Mesenchymal stem cell (in vitro differentiated cells and primary cell): ENCODE data around the gene IL4.

Source experiments
- DNase-seq: peaks from one replicate; pipeline ENCODE4 v3.0.0-alpha.2; 2013
- H2AFZ ChIP-seq: one replicate; pipeline ENCODE4 v1.6.1; 2013; ENCODE audit warnings: low read depth, mild to moderate bottlenecking, control low read depth, inconsistent platforms, low read length, moderate library complexity
- H2AK5ac ChIP-seq: 2 replicates; pipeline ENCODE4 v1.6.1; 2013; ENCODE audit warnings: low read length, moderate library complexity, mild to moderate bottlenecking, inconsistent platforms; ENCODE audit not compliant: severe bottlenecking
- H2BK120ac ChIP-seq: one replicate; pipeline ENCODE4 v1.6.1; 2013; ENCODE audit warnings: low read depth, mild to moderate bottlenecking, inconsistent platforms, low read length, moderate library complexity
- H2BK12ac ChIP-seq, 2 experiments: one replicate each; pipeline ENCODE4 v1.6.1; 2013; ENCODE audit warnings: inconsistent platforms in 2 of 2, low read length in 2 of 2, mild to moderate bottlenecking in 2 of 2, moderate library complexity in 2 of 2, control low read depth in 1 of 2
- H2BK15ac ChIP-seq: one replicate; pipeline ENCODE4 v1.6.1; 2013; ENCODE audit warnings: mild to moderate bottlenecking, low read depth, inconsistent platforms; ENCODE audit not compliant: poor library complexity, severe bottlenecking
- H2BK5ac ChIP-seq: 2 replicates; pipeline ENCODE4 v1.6.1; 2013; ENCODE audit warnings: low read depth, mild to moderate bottlenecking, low read length, control low read depth, inconsistent platforms; ENCODE audit not compliant: poor library complexity, severe bottlenecking
- H3K14ac ChIP-seq, 2 experiments: one replicate each; pipeline ENCODE4 v1.6.1; 2013; ENCODE audit warnings: inconsistent platforms in 2 of 2, low read length in 2 of 2, control low read depth in 1 of 2, mild to moderate bottlenecking in 1 of 2, moderate library complexity in 1 of 2
- H3K18ac ChIP-seq, 2 experiments: one replicate each; pipeline ENCODE4 v1.6.1; 2013; ENCODE audit warnings: inconsistent platforms in 2 of 2, low read length in 2 of 2, control low read depth in 1 of 2, low read depth in 1 of 2, mild to moderate bottlenecking in 1 of 2
- H3K23ac ChIP-seq, 2 experiments: one replicate each; pipeline ENCODE4 v1.6.1; 2013; ENCODE audit warnings: inconsistent platforms in 2 of 2, low read length in 2 of 2, mild to moderate bottlenecking in 2 of 2, moderate library complexity in 2 of 2, control low read depth in 1 of 2
- H3K27ac ChIP-seq: 2 replicates; pipeline ENCODE4 v1.5.1; 2013; ENCODE audit warnings: mild to moderate bottlenecking, moderate library complexity, low read length, control low read depth, inconsistent platforms; ENCODE audit not compliant: poor library complexity, severe bottlenecking
- H3K27me3 ChIP-seq, 2 experiments: 2 replicates each; pipeline versions ENCODE4 v1.6.1 to v1.7.0; 2013; ENCODE audit warnings: low read length in 2 of 2, mild to moderate bottlenecking in 2 of 2, moderate library complexity in 2 of 2, control low read depth in 1 of 2, inconsistent platforms in 1 of 2; ENCODE audit not compliant: control insufficient read depth in 1 of 2, insufficient read depth in 1 of 2
- H3K36me3 ChIP-seq, 2 experiments: 2 replicates each; pipeline versions ENCODE4 v1.6.1 to v1.7.0; 2013; ENCODE audit warnings: low read length in 2 of 2, control low read depth in 1 of 2, inconsistent platforms in 1 of 2, low read depth in 1 of 2, mild to moderate bottlenecking in 1 of 2; ENCODE audit not compliant: insufficient read depth in 2 of 2, control insufficient read depth in 1 of 2
- H3K4ac ChIP-seq, 2 experiments: one replicate each; pipeline ENCODE4 v1.6.1; 2013; ENCODE audit warnings: inconsistent platforms in 2 of 2, low read length in 2 of 2, mild to moderate bottlenecking in 2 of 2, moderate library complexity in 2 of 2, control low read depth in 1 of 2, low read depth in 1 of 2
- H3K4me1 ChIP-seq: 2 replicates; pipeline ENCODE4 v1.6.1; 2013; ENCODE audit warnings: low read depth, low read length, control low read depth; ENCODE audit not compliant: control insufficient read depth, insufficient read depth
- H3K4me2 ChIP-seq: 2 replicates; pipeline ENCODE4 v1.6.1; 2013; ENCODE audit warnings: low read length, mild to moderate bottlenecking, inconsistent platforms; ENCODE audit not compliant: poor library complexity, severe bottlenecking
- H3K4me3 ChIP-seq, 2 experiments: 2 replicates each; pipeline versions ENCODE4 v1.5.1 to v1.7.0; 2013; ENCODE audit warnings: low read length in 2 of 2, mild to moderate bottlenecking in 2 of 2, control low read depth in 1 of 2, low read depth in 1 of 2; ENCODE audit not compliant: insufficient read depth in 1 of 2
- H3K79me1 ChIP-seq: replicated peaks from 2 replicates; pipeline ENCODE4 v1.6.1; 2013; ENCODE audit warnings: mild to moderate bottlenecking, control low read depth, low read length, inconsistent platforms; ENCODE audit not compliant: poor library complexity, severe bottlenecking
- H3K9ac ChIP-seq: 2 replicates; pipeline ENCODE4 v1.7.0; 2013; ENCODE audit warnings: mild to moderate bottlenecking, low read length, moderate library complexity
- H3K9me3 ChIP-seq: 2 replicates; pipeline ENCODE4 v1.7.0; 2013; ENCODE audit warnings: mild to moderate bottlenecking, low read length; ENCODE audit not compliant: control insufficient read depth
- H4K8ac ChIP-seq: one replicate; pipeline ENCODE4 v1.6.1; 2013; ENCODE audit warnings: inconsistent platforms, mild to moderate bottlenecking, low read length, moderate library complexity
- H4K91ac ChIP-seq: one replicate; pipeline ENCODE4 v1.6.1; 2013; ENCODE audit warnings: mild to moderate bottlenecking, low read length, inconsistent platforms
- WGBS: methylation state at CpG from one replicate; pipeline ENCODE4 v1.1.7; 2013; ENCODE audit warnings: mixed read lengths; 5-methylcytosine and 5-hydroxymethylcytosine counted together

The IL4 gene

DNA sequence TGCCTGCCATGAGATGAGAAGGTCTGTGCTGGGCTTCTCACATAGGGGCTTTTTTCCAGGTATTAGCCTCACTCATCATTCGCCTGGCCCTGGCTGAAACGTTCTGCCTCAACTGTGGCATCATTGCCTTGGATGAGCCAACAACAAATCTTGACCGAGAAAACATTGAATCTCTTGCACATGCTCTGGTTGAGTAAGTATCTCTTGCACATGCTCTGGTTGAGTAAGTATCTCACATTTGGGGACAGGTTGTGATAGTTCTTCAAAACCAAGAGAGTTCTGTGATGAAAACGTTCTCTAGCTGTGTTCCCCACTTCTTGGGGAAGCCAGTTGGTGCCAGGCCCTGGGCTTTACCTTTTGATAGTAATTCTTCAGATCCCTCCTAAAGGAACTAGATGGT is 33.2 kb upstream of the IL4 start:
- Histone ChIP-seq H2BK15ac (no peak overlapping the region), H2BK5ac (no peak overlapping the region), H2BK12ac (no peak overlapping the region), H4K91ac (no peak overlapping the region), H3K27me3 (no peaks in the 10 kb centered on the region), H3K79me1 (peaks cover 1% of the 10 kb centered on the region), H3K4ac (no peak overlapping the region), H2AFZ (no peak overlapping the region), H2BK120ac (no peak overlapping the region), H3K23ac (no peak overlapping the region), H3K4me3 (no peak overlapping the region), H2AK5ac (no peak overlapping the region), H3K9me3 (no peaks in the 10 kb centered on the region), H3K9ac (no peak overlapping the region), H3K36me3 (peaks cover 29 to 80% of the 10 kb centered on the region in 2 experiments), H3K14ac (no peak overlapping the region), H3K27ac (no peak overlapping the region), H3K4me1 (no peaks in the 10 kb centered on the region), H4K8ac (no peak overlapping the region), H3K18ac (no peak overlapping the region), H3K4me2 (no peak overlapping the region)
- WGBS, result 85% methylated on average over 4 of the region's 4 CpGs
- no peak for DNase-seq

DNA sequence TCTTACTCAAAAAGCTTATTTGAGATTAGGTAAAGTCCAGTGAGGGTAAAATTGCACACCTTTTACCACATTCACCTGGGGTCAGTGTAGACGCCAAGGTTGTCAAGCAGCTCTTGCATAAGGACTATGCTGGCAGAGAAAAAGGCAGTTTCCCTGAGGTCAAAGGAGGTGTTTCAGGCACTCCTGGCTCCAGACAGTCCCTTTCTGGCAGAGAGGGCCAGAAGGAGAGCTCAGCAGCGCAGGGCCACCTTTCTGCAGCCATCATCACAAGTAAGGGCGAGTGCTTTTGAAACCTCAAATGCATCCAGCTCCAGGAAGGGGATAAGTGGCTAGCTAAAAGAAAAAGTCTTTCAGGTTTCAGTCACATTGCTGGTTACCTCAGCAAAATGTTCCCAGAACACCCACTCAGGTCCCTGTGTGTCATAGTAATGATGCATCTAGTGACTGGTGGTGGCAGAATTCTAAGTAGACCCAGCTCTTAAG is 32.5 kb upstream of the IL4 start:
- Histone ChIP-seq H3K9ac (no peak overlapping the region), H3K9me3 (no peaks in the 10 kb centered on the region), H2AFZ (no peak overlapping the region), H2BK15ac (no peak overlapping the region), H3K14ac (no peak overlapping the region), H3K27ac (no peak overlapping the region), H3K23ac (no peak overlapping the region), H3K4me1 (no peaks in the 10 kb centered on the region), H4K8ac (no peak overlapping the region), H3K4ac (no peak overlapping the region), H3K36me3 (peaks cover 29 to 73% of the 10 kb centered on the region in 2 experiments), H4K91ac (no peak overlapping the region), H3K4me3 (no peak overlapping the region), H2AK5ac (no peak overlapping the region), H3K4me2 (no peak overlapping the region), H2BK5ac (no peak overlapping the region), H2BK120ac (no peak overlapping the region), H3K79me1 (peaks cover 1% of the 10 kb centered on the region), H3K18ac (no peak overlapping the region), H3K27me3 (no peaks in the 10 kb centered on the region), H2BK12ac (no peak overlapping the region)
- DNase-seq, result no peak
- 97% methylated on average over 3 of the region's 3 CpGs for WGBS

DNA sequence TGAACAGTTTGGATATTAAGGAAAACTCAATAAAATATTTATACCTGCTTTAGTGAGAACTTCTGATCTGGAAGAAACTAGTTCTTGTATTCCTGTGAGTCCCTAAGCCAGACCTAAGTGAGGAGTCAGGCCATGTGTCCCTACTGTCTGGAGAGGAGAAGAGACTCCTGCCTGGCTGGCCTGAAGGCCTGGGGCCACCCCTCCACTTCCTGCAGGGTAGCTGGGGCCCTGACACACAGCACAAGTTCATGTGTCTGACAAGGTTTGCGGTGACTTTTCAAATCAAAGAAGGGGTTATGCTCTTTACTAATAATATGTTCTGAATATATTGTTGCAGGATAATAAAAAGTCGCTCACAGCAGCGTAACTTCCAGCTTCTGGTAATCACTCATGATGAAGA is 31.9 kb upstream of the IL4 start:
- WGBS, result 93% methylated on average over 3 of the region's 3 CpGs
- no peak overlapping the region for H3K27ac ChIP-seq
- H4K8ac ChIP-seq, result no peak overlapping the region
- H2BK12ac ChIP-seq, result no peak overlapping the region
- H2BK120ac ChIP-seq, result no peak overlapping the region
- peaks cover 1% of the 10 kb centered on the region for H3K79me1 ChIP-seq
- no peak overlapping the region for H2BK15ac ChIP-seq
- H3K36me3 ChIP-seq, result peaks cover 29 to 69% of the 10 kb centered on the region in 2 experiments
- H3K4me1 ChIP-seq, result no peaks in the 10 kb centered on the region
- H3K4ac ChIP-seq, result no peak overlapping the region
- H3K4me3 ChIP-seq, result no peak overlapping the region
- no peaks in the 10 kb centered on the region for H3K9me3 ChIP-seq
- H3K27me3 ChIP-seq, result no peaks in the 10 kb centered on the region
- no peak overlapping the region for H3K4me2 ChIP-seq
- DNase-seq, result no peak
- H3K14ac ChIP-seq, result no peak overlapping the region
- no peak overlapping the region for H4K91ac ChIP-seq
- no peak overlapping the region for H3K23ac ChIP-seq
- H2AFZ ChIP-seq, result no peak overlapping the region
- H3K9ac ChIP-seq, result no peak overlapping the region
- H2AK5ac ChIP-seq, result no peak overlapping the region
- no peak overlapping the region for H3K18ac ChIP-seq
- no peak overlapping the region for H2BK5ac ChIP-seq

DNA sequence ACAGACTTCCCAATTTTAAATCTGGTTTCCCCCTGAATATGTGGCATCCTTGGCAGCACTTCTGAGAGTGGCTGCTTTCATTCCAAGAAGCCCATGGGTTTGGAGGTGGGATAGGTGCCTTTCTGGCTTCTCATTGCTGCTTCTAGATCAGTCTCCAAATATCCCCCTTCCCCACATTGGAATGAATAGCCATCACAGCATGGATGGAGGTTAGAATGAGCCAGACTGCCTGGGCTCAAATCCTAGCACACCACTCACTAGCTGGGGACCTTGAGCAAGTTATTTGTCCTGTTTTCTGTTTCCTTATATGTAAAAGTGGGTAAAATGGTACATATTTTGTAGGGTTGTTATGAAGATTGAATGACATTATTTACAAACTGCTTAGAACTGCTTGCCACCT is 29.6 kb upstream of the IL4 start:
- no peak overlapping the region for H2BK5ac ChIP-seq
- H3K14ac ChIP-seq, result no peak overlapping the region
- H3K4ac ChIP-seq, result no peak overlapping the region
- H3K27ac ChIP-seq, result no peak overlapping the region
- H2AFZ ChIP-seq, result no peak overlapping the region
- H3K9ac ChIP-seq, result no peak overlapping the region
- H3K79me1 ChIP-seq, result no peaks in the 10 kb centered on the region
- no peak overlapping the region for H3K18ac ChIP-seq
- H3K4me3 ChIP-seq, result no peak overlapping the region
- no peaks in the 10 kb centered on the region for H3K27me3 ChIP-seq
- H2BK15ac ChIP-seq, result no peak overlapping the region
- H4K8ac ChIP-seq, result no peak overlapping the region
- peaks cover 22 to 50% of the 10 kb centered on the region in 2 experiments for H3K36me3 ChIP-seq
- no peaks in the 10 kb centered on the region for H3K9me3 ChIP-seq
- no peak overlapping the region for H3K4me2 ChIP-seq
- H2BK120ac ChIP-seq, result no peak overlapping the region
- no peak overlapping the region for H3K23ac ChIP-seq
- H2AK5ac ChIP-seq, result no peak overlapping the region
- no peaks in the 10 kb centered on the region for H3K4me1 ChIP-seq
- no peak for DNase-seq
- no peak overlapping the region for H4K91ac ChIP-seq
- no peak overlapping the region for H2BK12ac ChIP-seq
